GM19463 (cell line): Measurements from ENCODE around the gene COL19A1.
A peak's percentile ranks its signal among the peaks of the same experiment; 100 is the strongest.

Experiments
- ATAC-seq: cut with Tn5 transposase; IDR thresholded peaks from one replicate; pipeline ENCODE4 v1.9.1; 2021; ENCODE audit warnings: mild to moderate bottlenecking, moderate library complexity; ENCODE audit not compliant: unreplicated experiment

Gene COL19A1

GRCh38 chr6:70163795-70164194 is 297.4 kb downstream of the COL19A1 start:
- no peak for ATAC-seq

- no peak for ATAC-seq
Observed at GRCh38 chr6:70164556-70164955, 298.2 kb downstream of the COL19A1 start.

- ATAC-seq = peak; percentile 89
Observed at GRCh38 chr6:70166088-70166958, 300.0 kb downstream of the COL19A1 start.

GRCh38 chr6:70168681-70169377 is 302.5 kb downstream of the COL19A1 start:
- no peak for ATAC-seq

GRCh38 chr6:70171236-70171635 is 304.9 kb downstream of the COL19A1 start:
- no peak for ATAC-seq

GRCh38 chr6:70172252-70172651 is 305.9 kb downstream of the COL19A1 start:
- no peak for ATAC-seq

- ATAC-seq = no peak
Observed at GRCh38 chr6:70175770-70176169, 309.4 kb downstream of the COL19A1 start.

GRCh38 chr6:70176842-70177550 is 310.6 kb downstream of the COL19A1 start:
- ATAC-seq = no peak

GRCh38 chr6:70180183-70180900 is 314.0 kb downstream of the COL19A1 start:
- no peak for ATAC-seq

GRCh38 chr6:70180901-70181599 is 314.7 kb downstream of the COL19A1 start:
- ATAC-seq = peak; percentile 63

GRCh38 chr6:70183538-70183937 is 317.2 kb downstream of the COL19A1 start:
- ATAC-seq = no peak

GRCh38 chr6:70184723-70185122 is 318.4 kb downstream of the COL19A1 start:
- ATAC-seq = no peak

GRCh38 chr6:70186461-70186860 is 320.1 kb downstream of the COL19A1 start:
- ATAC-seq = no peak

GRCh38 chr6:70188202-70188601 is 321.8 kb downstream of the COL19A1 start:
- no peak for ATAC-seq

- no peak for ATAC-seq
Observed at GRCh38 chr6:70194421-70194820, 328.1 kb downstream of the COL19A1 start.

GRCh38 chr6:70196531-70196930 is 330.2 kb downstream of the COL19A1 start:
- no peak for ATAC-seq

- ATAC-seq = no peak
Observed at GRCh38 chr6:70198785-70199184, 332.4 kb downstream of the COL19A1 start.

GRCh38 chr6:70208235-70208790 is 342.0 kb downstream of the COL19A1 start:
- ATAC-seq = no peak

GRCh38 chr6:70210462-70210861 is 344.1 kb downstream of the COL19A1 start:
- ATAC-seq = no peak
